ENCODE data around the gene ARHGAP31.
"Not testable (repeated sequence)": the region's sequence is repeated elsewhere in the genome, so short reads cannot be mapped to it uniquely, and the experiment has no call there.

DNA sequence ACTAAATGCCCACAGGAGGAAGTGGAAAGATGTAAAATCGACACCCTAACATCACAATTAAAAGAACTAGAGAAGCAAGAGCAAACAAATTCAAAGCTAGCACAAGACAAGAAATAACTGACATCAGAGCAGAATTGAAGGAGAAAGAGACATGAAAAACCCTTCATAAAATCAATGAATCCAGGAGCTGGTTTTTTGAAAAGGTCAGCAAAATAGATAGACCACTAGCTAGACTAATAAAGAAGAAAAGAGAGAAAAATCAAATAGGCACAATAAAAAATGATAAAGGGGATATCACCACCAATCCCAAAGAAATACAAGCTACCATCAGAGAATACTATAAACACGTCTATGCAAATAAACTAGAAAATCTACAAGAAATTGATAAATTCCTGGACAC, 24.0 kb upstream of the ARHGAP31 start:
- TF ChIP-seq POLR2A (IDR thresholded peaks at IDR 0.05) = not testable (repeated sequence)
- TF ChIP-seq, protein P1, sequence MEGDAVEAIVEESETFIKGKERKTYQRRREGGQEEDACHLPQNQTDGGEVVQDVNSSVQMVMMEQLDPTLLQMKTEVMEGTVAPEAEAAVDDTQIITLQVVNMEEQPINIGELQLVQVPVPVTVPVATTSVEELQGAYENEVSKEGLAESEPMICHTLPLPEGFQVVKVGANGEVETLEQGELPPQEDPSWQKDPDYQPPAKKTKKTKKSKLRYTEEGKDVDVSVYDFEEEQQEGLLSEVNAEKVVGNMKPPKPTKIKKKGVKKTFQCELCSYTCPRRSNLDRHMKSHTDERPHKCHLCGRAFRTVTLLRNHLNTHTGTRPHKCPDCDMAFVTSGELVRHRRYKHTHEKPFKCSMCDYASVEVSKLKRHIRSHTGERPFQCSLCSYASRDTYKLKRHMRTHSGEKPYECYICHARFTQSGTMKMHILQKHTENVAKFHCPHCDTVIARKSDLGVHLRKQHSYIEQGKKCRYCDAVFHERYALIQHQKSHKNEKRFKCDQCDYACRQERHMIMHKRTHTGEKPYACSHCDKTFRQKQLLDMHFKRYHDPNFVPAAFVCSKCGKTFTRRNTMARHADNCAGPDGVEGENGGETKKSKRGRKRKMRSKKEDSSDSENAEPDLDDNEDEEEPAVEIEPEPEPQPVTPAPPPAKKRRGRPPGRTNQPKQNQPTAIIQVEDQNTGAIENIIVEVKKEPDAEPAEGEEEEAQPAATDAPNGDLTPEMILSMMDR (IDR thresholded peaks at IDR 0.05) = not testable (repeated sequence)
